ENCODE data around the gene EPS8.

- TF ChIP-seq CTCF (IDR thresholded peaks at IDR 0.05) (no peak), SIN3A (IDR thresholded peaks at IDR 0.05; ENCODE audit: borderline replicate concordance, low read depth, low read length) (no peak), POLR2AphosphoS5 (IDR thresholded peaks at IDR 0.05; ENCODE audit: low read depth, low read length) (no peak), PBX3 (IDR thresholded peaks at IDR 0.05) (no peak), NRF1 (IDR thresholded peaks at IDR 0.05; ENCODE audit: low read depth, low read length) (no peak), MAX (IDR thresholded peaks at IDR 0.05; ENCODE audit: low read depth) (no peak)
Measured at GRCh38 chr12:15688838-15689625, 100.2 kb downstream of the EPS8 start.

Measured in SK-N-SH (cell line).